ENCODE data around the gene TNRC18. TPM values are rescaled to one million over a fixed set of nuclear protein-coding genes. Genes with fewer than 3 reads are reported as not detected.

TNRC18 gene
- total and polyA plus RNA-seq, 4 donors = 2.3 to 37.1 (median 20.4) TPM

DNA sequence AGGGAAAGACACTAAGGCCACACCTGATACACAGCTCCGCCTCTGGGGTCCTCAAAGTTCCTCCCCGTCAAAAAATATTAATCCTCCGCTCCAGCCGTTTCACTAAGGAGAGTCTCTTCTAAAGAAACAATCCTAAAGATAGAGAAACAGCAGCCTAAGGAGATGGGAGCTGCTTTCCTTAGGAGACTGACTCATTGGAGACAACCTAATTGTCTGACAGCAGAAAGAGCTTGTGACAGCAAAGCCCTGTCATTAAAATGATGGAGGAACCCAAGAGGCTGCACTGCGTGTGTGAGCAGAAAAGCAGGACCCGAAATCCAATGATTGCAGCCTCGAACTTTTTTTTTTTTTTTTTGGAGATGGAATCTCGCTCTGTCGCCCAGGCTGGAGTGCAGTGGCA is 44.0 kb upstream of the TNRC18 start:
- no peaks in the 10 kb centered on the region for H3K4me1 ChIP-seq (ENCODE audit: control insufficient read depth in 4 of 4, insufficient read depth in 4 of 4, low read length in 3 of 4)
- no peaks in the 10 kb centered on the region for H3K36me3 ChIP-seq (ENCODE audit: control insufficient read depth in 4 of 4, insufficient read depth in 3 of 4, low read depth in 1 of 4, low read length in 3 of 4)
- no peak overlapping the region for H3K4me3 ChIP-seq (ENCODE audit: low read depth in 1 of 3, low read length in 3 of 3)
- no peak overlapping the region for H3K9ac ChIP-seq (ENCODE audit: low read depth in 1 of 2, low read length in 2 of 2)
- H3K9me3 ChIP-seq (ENCODE audit: control insufficient read depth in 4 of 4, low read length in 3 of 4) = peaks cover 0 to 4% (median 0%) of the 10 kb centered on the region in 4 donors
- 91% methylated on average over 9 of the region's 9 CpGs for WGBS
- DNase-seq (ENCODE audit: low spot score) = no peak
- no peak overlapping the region for H3K27ac ChIP-seq (ENCODE audit: low read depth in 1 of 2, low read length in 2 of 2)
- no peak for TF ChIP-seq YY1 (IDR thresholded peaks at IDR 0.05)
- no peak for TF ChIP-seq RAD21 (IDR thresholded peaks at IDR 0.05)
- no peak for TF ChIP-seq FOXA2 (IDR thresholded peaks at IDR 0.05)
- no peak for TF ChIP-seq GABPA (IDR thresholded peaks at IDR 0.05 in 1 of 2, conservative IDR thresholded peaks at IDR 0.05 in 1 of 2)
- TF ChIP-seq, protein P1, sequence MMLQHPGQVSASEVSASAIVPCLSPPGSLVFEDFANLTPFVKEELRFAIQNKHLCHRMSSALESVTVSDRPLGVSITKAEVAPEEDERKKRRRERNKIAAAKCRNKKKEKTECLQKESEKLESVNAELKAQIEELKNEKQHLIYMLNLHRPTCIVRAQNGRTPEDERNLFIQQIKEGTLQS (IDR thresholded peaks at IDR 0.05) = no peak
- no peak for TF ChIP-seq HNF4A (conservative IDR thresholded peaks at IDR 0.05)
- no peak for TF ChIP-seq SP1 (IDR thresholded peaks at IDR 0.05)
- TF ChIP-seq, protein P2, sequence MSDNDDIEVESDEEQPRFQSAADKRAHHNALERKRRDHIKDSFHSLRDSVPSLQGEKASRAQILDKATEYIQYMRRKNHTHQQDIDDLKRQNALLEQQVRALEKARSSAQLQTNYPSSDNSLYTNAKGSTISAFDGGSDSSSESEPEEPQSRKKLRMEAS (IDR thresholded peaks at IDR 0.05) = no peak
- TF ChIP-seq, protein P3, sequence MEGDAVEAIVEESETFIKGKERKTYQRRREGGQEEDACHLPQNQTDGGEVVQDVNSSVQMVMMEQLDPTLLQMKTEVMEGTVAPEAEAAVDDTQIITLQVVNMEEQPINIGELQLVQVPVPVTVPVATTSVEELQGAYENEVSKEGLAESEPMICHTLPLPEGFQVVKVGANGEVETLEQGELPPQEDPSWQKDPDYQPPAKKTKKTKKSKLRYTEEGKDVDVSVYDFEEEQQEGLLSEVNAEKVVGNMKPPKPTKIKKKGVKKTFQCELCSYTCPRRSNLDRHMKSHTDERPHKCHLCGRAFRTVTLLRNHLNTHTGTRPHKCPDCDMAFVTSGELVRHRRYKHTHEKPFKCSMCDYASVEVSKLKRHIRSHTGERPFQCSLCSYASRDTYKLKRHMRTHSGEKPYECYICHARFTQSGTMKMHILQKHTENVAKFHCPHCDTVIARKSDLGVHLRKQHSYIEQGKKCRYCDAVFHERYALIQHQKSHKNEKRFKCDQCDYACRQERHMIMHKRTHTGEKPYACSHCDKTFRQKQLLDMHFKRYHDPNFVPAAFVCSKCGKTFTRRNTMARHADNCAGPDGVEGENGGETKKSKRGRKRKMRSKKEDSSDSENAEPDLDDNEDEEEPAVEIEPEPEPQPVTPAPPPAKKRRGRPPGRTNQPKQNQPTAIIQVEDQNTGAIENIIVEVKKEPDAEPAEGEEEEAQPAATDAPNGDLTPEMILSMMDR (IDR thresholded peaks at IDR 0.05; ENCODE audit: low read depth, low read length, missing input control) = no peak
- no peak for TF ChIP-seq FOXA1 (IDR thresholded peaks at IDR 0.05)
- TF ChIP-seq JUND (IDR thresholded peaks at IDR 0.05) = no peak
- TF ChIP-seq NR2F2 (IDR thresholded peaks at IDR 0.05) = no peak
- no peak for TF ChIP-seq RXRA (IDR thresholded peaks at IDR 0.05)
- TF ChIP-seq, protein P4, sequence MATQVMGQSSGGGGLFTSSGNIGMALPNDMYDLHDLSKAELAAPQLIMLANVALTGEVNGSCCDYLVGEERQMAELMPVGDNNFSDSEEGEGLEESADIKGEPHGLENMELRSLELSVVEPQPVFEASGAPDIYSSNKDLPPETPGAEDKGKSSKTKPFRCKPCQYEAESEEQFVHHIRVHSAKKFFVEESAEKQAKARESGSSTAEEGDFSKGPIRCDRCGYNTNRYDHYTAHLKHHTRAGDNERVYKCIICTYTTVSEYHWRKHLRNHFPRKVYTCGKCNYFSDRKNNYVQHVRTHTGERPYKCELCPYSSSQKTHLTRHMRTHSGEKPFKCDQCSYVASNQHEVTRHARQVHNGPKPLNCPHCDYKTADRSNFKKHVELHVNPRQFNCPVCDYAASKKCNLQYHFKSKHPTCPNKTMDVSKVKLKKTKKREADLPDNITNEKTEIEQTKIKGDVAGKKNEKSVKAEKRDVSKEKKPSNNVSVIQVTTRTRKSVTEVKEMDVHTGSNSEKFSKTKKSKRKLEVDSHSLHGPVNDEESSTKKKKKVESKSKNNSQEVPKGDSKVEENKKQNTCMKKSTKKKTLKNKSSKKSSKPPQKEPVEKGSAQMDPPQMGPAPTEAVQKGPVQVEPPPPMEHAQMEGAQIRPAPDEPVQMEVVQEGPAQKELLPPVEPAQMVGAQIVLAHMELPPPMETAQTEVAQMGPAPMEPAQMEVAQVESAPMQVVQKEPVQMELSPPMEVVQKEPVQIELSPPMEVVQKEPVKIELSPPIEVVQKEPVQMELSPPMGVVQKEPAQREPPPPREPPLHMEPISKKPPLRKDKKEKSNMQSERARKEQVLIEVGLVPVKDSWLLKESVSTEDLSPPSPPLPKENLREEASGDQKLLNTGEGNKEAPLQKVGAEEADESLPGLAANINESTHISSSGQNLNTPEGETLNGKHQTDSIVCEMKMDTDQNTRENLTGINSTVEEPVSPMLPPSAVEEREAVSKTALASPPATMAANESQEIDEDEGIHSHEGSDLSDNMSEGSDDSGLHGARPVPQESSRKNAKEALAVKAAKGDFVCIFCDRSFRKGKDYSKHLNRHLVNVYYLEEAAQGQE (IDR thresholded peaks at IDR 0.05) = no peak
- no peaks in the 10 kb centered on the region for H3K27me3 ChIP-seq (ENCODE audit: control insufficient read depth in 4 of 4, insufficient read depth in 4 of 4, low read length in 3 of 4)

DNA sequence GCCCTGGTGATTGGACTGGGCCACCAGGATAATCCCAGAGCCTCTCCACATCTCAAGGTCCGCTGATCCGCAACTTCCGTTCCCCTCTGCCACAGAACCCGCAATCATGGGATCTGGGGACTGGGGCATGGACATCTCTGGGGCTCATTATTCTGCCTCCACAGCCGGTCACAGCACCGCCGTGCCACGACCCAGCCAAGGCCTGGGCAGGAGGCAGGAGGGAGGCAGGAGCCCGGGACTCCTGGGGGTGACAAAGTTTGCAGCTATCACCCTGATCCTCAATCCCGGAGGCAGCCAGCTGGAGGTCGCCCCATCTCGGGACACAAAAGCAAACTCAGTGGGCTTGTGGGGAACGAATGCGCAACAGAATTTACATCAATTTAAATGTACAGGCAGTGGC is 42.9 kb upstream of the TNRC18 start:
- Histone ChIP-seq H3K9me3 (ENCODE audit: control insufficient read depth in 4 of 4, low read length in 3 of 4) (no peaks in the 10 kb centered on the region), H3K4me1 (ENCODE audit: control insufficient read depth in 4 of 4, insufficient read depth in 4 of 4, low read length in 3 of 4) (no peaks in the 10 kb centered on the region), H3K27me3 (ENCODE audit: control insufficient read depth in 4 of 4, insufficient read depth in 4 of 4, low read length in 3 of 4) (no peaks in the 10 kb centered on the region), H3K4me3 (ENCODE audit: low read depth in 1 of 3, low read length in 3 of 3) (no peak overlapping the region), H3K36me3 (ENCODE audit: control insufficient read depth in 4 of 4, insufficient read depth in 3 of 4, low read depth in 1 of 4, low read length in 3 of 4) (no peaks in the 10 kb centered on the region), H3K27ac (ENCODE audit: low read depth in 1 of 2, low read length in 2 of 2) (no peak overlapping the region), H3K9ac (ENCODE audit: low read depth in 1 of 2, low read length in 2 of 2) (no peak overlapping the region)
- WGBS = 91% methylated on average over 14 of the region's 14 CpGs
- no peak for DNase-seq (ENCODE audit: low spot score)
- TF ChIP-seq RXRA (IDR thresholded peaks at IDR 0.05) (no peak), NR2F2 (IDR thresholded peaks at IDR 0.05) (no peak), HNF4G (IDR thresholded peaks at IDR 0.05) (no peak), EGR1 (IDR thresholded peaks at IDR 0.05; ENCODE audit: low read depth in 2 of 2) (no peak), TAF1 (conservative IDR thresholded peaks at IDR 0.05) (no peak), FOXA1 (IDR thresholded peaks at IDR 0.05) (no peak), JUND (IDR thresholded peaks at IDR 0.05) (no peak), FOXA2 (IDR thresholded peaks at IDR 0.05) (no peak), RAD21 (IDR thresholded peaks at IDR 0.05) (no peak), YY1 (IDR thresholded peaks at IDR 0.05) (no peak), HNF4A (conservative IDR thresholded peaks at IDR 0.05) (no peak), SP1 (IDR thresholded peaks at IDR 0.05) (no peak)
- TF ChIP-seq, protein P2 (IDR thresholded peaks at IDR 0.05) = no peak
- TF ChIP-seq, protein P4 (IDR thresholded peaks at IDR 0.05) = no peak
- TF ChIP-seq, protein P1 (IDR thresholded peaks at IDR 0.05) = no peak
- TF ChIP-seq, protein P3 (IDR thresholded peaks at IDR 0.05; ENCODE audit: low read depth, low read length, missing input control) = no peak

Data from liver (tissue), 9 donors.